Left colon (tissue), 2 donors: ENCODE results near the gene TMEM126B. TPM values are rescaled to one million over a fixed set of nuclear protein-coding genes. Genes with fewer than 3 reads are reported as not detected.

Experiments used
- ATAC-seq: fragments of 200-7000 bp; cut with Tn5 transposase; one replicate; pipeline ENCODE4 v1.9.1; 2020; ENCODE audit warnings: mild to moderate bottlenecking, moderate library complexity
- DNase-seq, 2 donors: peaks; one replicate each; pipeline ENCODE4 v3.0.0-alpha.2; 2020
- intact Hi-C, 2 donors: fragments of 100-400 bp; cut with DNase I in 1 of 2; cut with micrococcal nuclease in 1 of 2; formaldehyde crosslinking; loops; one replicate each; pipeline versions ENCODE4 v1.11.2 to v1.14.0; 2022; cut with DNase I, micrococcal nuclease
- total RNA-seq, 2 donors: library from RNA; stranded (reverse); fragmentation: NEBNext Ultra II Directional; extraction: Animal tissue kit (Norgen Biotek cat#: 25700); gene quantifications; one replicate each; pipeline ENCODE4 v1.2.1, GENCODE V29; 2021
- donor health status: DM: no; HTN: no; CAD: no.
- donor health status: DM: yes; HTN: yes; CAD: no.

Gene TMEM126B
- total RNA-seq, 2 donors from 2014 or later = 32.1 to 39.1 TPM

GRCh38 chr11:85672105-85672902 is 43.9 kb downstream of the TMEM126B start:
- DNase-seq = no peak
- ATAC-seq = no peak
- intact Hi-C loops = no loop called here

GRCh38 chr11:85673393-85673792 is 45.0 kb downstream of the TMEM126B start:
- intact Hi-C loops = no loop called here
- ATAC-seq = no peak
- no peak for DNase-seq

GRCh38 chr11:85679576-85679975 is 51.2 kb downstream of the TMEM126B start:
- ATAC-seq = no peak
- DNase-seq = no peak
- intact Hi-C loops = no loop called here

GRCh38 chr11:85680897-85681296 is 52.5 kb downstream of the TMEM126B start:
- no peak for ATAC-seq
- no peak for DNase-seq
- intact Hi-C loops = no loop called here

- DNase-seq (peak; percentile 51 to 69), ATAC-seq (peak; percentile 59)
- intact Hi-C loops = no loop called here
These were observed 54.2 kb downstream of the TMEM126B start for GRCh38 chr11:85682330-85683305.

- peak in 1 of 2 donors; percentile 16 for DNase-seq
- intact Hi-C loops = no loop called here
- peak; percentile 14 for ATAC-seq
These were observed 56.9 kb downstream of the TMEM126B start for GRCh38 chr11:85685125-85685819.

GRCh38 chr11:85685820-85686459 is 57.5 kb downstream of the TMEM126B start, which contains the start of gene CCDC89:
CCDC89 (minus strand) TSS chr11:85686195; CDS start chr11:85686130, 65 bp downstream.
- intact Hi-C loops = no loop called here
- DNase-seq (peak; percentile 52 to 53), ATAC-seq (peak; percentile 34)

Other genes starting within 250 kb of the TMEM126B start
- gene DLG2, start 1.2 kb upstream of the TMEM126B start, total RNA-seq = 1 to 10 TPM; 1.9 to 3.2 TPM
- 10 to 100 TPM; 18.3 to 23.1 TPM for gene TMEM126A, start 19.4 kb downstream of the TMEM126B start, total RNA-seq
- 10 to 100 TPM; 37.1 to 40.0 TPM for gene CREBZF, start 36.5 kb downstream of the TMEM126B start, total RNA-seq
- gene CCDC89, start 57.6 kb downstream of the TMEM126B start, total RNA-seq = 1 to 10 TPM; 3.8 to 4.3 TPM
- gene SYTL2, start 182.5 kb downstream of the TMEM126B start, total RNA-seq = 100 to 1,000 TPM; 300 to 306 TPM
- not detected for gene CCDC83, start 226.8 kb downstream of the TMEM126B start, total RNA-seq